Suprapubic skin (tissue), 4 donors: ENCODE measurements around the gene ROBO1. TPM values are rescaled to one million over a fixed set of nuclear protein-coding genes. Genes with fewer than 3 reads are reported as not detected.

Experiments used
- DNase-seq, 2 donors: peaks; one replicate each; pipeline ENCODE4 v3.0.0-alpha.2; 2019; ENCODE audit warnings: low spot score in 2 of 2
- H3K27ac ChIP-seq: fragments of 200-600 bp; sonication (generic); one replicate; pipeline ENCODE4 v1.5.1; 2019
- H3K27me3 ChIP-seq: fragments of 200-600 bp; sonication (generic); one replicate; pipeline ENCODE4 v1.5.1; 2019
- H3K36me3 ChIP-seq: fragments of 200-600 bp; sonication (generic); one replicate; pipeline ENCODE4 v1.5.1; 2019
- H3K4me1 ChIP-seq: fragments of 200-600 bp; sonication (generic); one replicate; pipeline ENCODE4 v1.5.1; 2019
- H3K4me3 ChIP-seq: fragments of 200-600 bp; sonication (generic); one replicate; pipeline ENCODE4 v1.5.1; 2019; ENCODE audit warnings: mild to moderate bottlenecking
- H3K9me3 ChIP-seq: fragments of 200-600 bp; sonication (generic); one replicate; pipeline ENCODE4 v1.5.1; 2019
- EP300 ChIP-seq: sonication (generic); formaldehyde crosslinking; IDR thresholded peaks from one replicate; pipeline ENCODE4 v1.6.1; 2017; ENCODE audit warnings: antibody characterized with exemption
- POLR2A ChIP-seq, 2 donors: fragments of 450-650 bp; IDR thresholded peaks; one replicate each; pipeline ENCODE4 v1.6.1; 2017; ENCODE audit warnings: antibody characterized with exemption in 2 of 2, mild to moderate bottlenecking in 2 of 2, moderate library complexity in 2 of 2
- POLR2AphosphoS5 ChIP-seq, 3 donors: sonication (generic); formaldehyde crosslinking; IDR thresholded peaks; one replicate each; pipeline ENCODE4 v1.6.1; 2017; ENCODE audit warnings: antibody characterized with exemption in 3 of 3
- WGBS: methylation state at CpG from one replicate; pipeline ENCODE4 v1.1.5; 2018; 5-methylcytosine and 5-hydroxymethylcytosine counted together
- total RNA-seq, 4 donors: library from RNA; depleted of rRNA; stranded (reverse); fragments of >200 nt; gene quantifications; one replicate each; pipeline ENCODE4 v1.1.0, GENCODE V29; 2016
- TF ChIP-seq, protein P1 (sequence below), 2 donors: fragments of 200-600 bp in 1 of 2; fragments of 450-650 bp in 1 of 2; sonication (generic) in 1 of 2; IDR thresholded peaks; one replicate each; pipeline ENCODE4 v1.5.1; 2016 to 2019; ENCODE audit warnings: antibody characterized with exemption in 2 of 2, mild to moderate bottlenecking in 1 of 2, moderate library complexity in 1 of 2

The ROBO1 gene
- total RNA-seq, 4 donors from 2014 or later, result 67.7 to 80.3 (median 71.3) TPM

DNA sequence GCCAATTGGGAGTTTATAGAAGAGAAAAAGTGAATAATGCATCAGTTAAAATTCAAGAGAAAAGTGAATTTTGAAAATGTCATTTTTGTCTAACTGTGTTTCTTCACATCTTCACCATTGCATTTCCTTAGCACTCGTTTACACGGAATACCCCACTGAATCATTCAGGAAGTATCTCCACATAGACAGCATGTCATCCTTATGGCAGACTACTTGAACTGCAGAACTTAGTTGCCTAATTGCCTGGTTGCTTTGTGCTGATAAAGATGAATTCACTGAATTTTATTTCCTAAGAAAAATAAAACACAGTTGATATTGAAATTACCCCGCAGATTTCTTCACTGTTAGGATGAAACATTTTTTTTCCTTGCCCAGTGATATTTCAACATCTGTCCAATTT lies 627.1 kb downstream of the ROBO1 start:
- Histone ChIP-seq H3K36me3 (no peaks in the 10 kb centered on the region), H3K4me1 (no peaks in the 10 kb centered on the region), H3K27ac (no peak overlapping the region), H3K9me3 (no peaks in the 10 kb centered on the region), H3K27me3 (no peaks in the 10 kb centered on the region), H3K4me3 (no peak overlapping the region)
- TF ChIP-seq, protein P1, sequence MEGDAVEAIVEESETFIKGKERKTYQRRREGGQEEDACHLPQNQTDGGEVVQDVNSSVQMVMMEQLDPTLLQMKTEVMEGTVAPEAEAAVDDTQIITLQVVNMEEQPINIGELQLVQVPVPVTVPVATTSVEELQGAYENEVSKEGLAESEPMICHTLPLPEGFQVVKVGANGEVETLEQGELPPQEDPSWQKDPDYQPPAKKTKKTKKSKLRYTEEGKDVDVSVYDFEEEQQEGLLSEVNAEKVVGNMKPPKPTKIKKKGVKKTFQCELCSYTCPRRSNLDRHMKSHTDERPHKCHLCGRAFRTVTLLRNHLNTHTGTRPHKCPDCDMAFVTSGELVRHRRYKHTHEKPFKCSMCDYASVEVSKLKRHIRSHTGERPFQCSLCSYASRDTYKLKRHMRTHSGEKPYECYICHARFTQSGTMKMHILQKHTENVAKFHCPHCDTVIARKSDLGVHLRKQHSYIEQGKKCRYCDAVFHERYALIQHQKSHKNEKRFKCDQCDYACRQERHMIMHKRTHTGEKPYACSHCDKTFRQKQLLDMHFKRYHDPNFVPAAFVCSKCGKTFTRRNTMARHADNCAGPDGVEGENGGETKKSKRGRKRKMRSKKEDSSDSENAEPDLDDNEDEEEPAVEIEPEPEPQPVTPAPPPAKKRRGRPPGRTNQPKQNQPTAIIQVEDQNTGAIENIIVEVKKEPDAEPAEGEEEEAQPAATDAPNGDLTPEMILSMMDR (IDR thresholded peaks at IDR 0.05), result no peak
- no peak for TF ChIP-seq EP300
- no peak for TF ChIP-seq POLR2A (IDR thresholded peaks at IDR 0.05)
- TF ChIP-seq POLR2AphosphoS5 (IDR thresholded peaks at IDR 0.05), result no peak
- 65% methylated on average over 3 of the region's 3 CpGs for WGBS
- DNase-seq, result no peak

DNA sequence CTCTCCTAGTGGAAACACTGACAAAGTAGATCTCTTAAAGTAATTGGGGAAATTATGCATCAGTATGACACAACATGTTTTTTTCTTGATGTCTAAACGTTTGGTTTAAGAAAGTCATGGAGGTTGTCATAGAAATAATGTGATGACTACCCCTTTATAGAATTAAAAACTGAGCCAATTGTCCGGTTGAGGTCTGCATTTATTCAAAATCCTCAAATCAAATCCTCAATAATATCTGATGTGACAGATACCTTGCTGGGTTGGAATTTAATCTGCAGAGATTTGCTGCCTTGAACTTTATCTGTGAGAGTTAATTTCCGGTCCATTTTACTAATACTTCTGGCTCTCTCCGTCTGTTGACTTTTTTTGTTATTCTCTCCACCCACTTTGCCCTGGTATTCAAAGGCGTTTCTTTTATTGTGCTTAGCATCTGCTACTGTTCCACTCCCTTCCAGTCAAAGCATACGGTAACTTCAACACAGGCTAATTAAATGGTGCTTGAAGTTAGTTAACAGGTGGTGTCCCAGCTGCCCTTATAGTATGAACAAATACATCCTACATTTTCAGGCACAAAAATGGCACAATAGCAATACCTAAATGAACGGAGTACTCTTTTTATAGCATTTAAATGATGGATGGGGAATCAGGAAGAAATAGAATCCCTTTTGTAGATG lies 628.3 kb downstream of the ROBO1 start:
- Histone ChIP-seq H3K4me3 (no peak overlapping the region), H3K27me3 (no peaks in the 10 kb centered on the region), H3K27ac (no peak overlapping the region), H3K9me3 (no peaks in the 10 kb centered on the region), H3K4me1 (no peaks in the 10 kb centered on the region), H3K36me3 (no peaks in the 10 kb centered on the region)
- 64% methylated on average over 7 of the region's 7 CpGs for WGBS
- no peak for DNase-seq
- TF ChIP-seq POLR2A (IDR thresholded peaks at IDR 0.05) (no peak), POLR2AphosphoS5 (IDR thresholded peaks at IDR 0.05) (no peak), EP300 (no peak)
- TF ChIP-seq, protein P1 (IDR thresholded peaks at IDR 0.05), result no peak

DNA sequence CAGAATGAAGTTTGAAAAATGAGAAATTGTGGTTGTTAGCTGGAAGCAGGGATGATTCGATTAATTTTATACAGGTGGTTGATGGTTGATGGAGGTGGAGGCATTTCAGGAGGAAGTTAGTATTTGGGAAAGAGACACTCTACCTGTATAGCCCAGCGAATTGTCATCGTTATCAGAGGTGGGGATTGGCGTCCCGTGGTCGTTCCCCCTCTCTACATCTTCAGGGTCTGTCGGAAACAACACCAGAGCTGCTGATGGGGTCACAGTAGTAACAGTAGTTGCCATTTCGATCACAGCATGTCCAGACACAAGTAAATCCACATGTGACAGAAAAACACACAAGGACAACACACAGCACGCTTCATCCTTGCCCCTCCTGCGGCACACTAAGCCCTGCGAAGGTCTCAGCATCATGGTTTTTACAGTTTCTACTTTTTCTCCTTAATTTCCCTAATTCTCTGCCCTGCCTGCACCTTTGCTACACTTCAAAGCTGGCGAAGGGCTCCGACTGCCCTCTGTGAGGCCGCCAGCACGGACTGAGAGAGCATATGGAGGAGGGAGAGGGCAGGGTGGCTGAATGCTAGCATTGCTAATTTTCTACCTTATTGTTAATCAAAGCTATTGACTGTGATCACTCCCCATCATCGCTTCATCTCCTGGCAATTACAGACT lies 642.3 kb downstream of the ROBO1 start:
- H3K9me3 ChIP-seq, result no peaks in the 10 kb centered on the region
- H3K27ac ChIP-seq, result no peak overlapping the region
- TF ChIP-seq, protein P1 (IDR thresholded peaks at IDR 0.05), result no peak
- TF ChIP-seq POLR2A (IDR thresholded peaks at IDR 0.05) (no peak), POLR2AphosphoS5 (IDR thresholded peaks at IDR 0.05) (no peak)
- no peaks in the 10 kb centered on the region for H3K27me3 ChIP-seq
- no peak overlapping the region for H3K4me3 ChIP-seq
- DNase-seq, result no peak
- 66% methylated on average over 16 of the region's 16 CpGs for WGBS
- no peaks in the 10 kb centered on the region for H3K36me3 ChIP-seq
- H3K4me1 ChIP-seq, result no peaks in the 10 kb centered on the region

DNA sequence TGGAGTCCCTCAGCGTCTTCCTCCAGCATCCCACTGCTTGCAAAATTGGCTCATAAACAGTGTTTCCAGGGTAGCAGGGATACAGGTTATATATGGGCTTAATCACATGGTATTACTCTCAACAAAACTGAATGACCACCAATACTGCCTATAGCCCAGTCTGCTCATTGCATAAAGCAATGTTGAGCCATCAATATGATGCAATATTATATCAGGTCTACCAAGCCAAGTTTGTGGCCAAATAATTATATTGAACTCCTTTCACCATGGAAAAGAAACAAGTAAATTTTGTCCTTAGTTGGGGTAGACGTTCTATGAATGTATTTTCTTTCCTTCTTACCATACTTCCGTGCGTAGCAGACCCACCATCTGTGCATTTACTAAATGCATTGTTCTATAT lies 652.3 kb downstream of the ROBO1 start:
- WGBS, result 93% methylated on average over 4 of the region's 4 CpGs
- Histone ChIP-seq H3K4me3 (no peak overlapping the region), H3K36me3 (no peaks in the 10 kb centered on the region), H3K4me1 (no peaks in the 10 kb centered on the region), H3K27ac (no peak overlapping the region), H3K27me3 (no peaks in the 10 kb centered on the region), H3K9me3 (no peaks in the 10 kb centered on the region)
- no peak for TF ChIP-seq POLR2AphosphoS5 (IDR thresholded peaks at IDR 0.05)
- TF ChIP-seq, protein P1 (IDR thresholded peaks at IDR 0.05), result no peak
- no peak for TF ChIP-seq EP300
- TF ChIP-seq POLR2A (IDR thresholded peaks at IDR 0.05), result no peak
- DNase-seq, result no peak

DNA sequence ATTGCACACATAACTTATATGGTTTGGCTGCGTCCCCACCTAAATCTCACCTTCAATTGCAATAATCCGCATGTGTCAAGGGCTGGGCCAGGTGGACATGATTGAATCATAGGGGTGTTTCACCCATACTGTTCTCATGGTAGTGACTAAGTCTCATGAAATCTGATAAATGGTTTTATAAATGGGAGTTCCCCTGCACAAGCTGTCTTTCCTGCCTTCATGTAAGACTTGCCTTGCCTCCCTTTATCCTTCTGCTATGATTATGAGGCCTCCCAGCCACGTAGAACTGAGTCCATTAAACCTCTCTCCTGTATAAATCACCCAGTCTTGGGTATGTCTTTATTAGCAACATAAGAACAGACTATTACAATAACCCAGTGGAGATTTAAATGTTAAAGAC lies 653.9 kb downstream of the ROBO1 start:
- Histone ChIP-seq H3K9me3 (no peaks in the 10 kb centered on the region), H3K4me3 (no peak overlapping the region), H3K4me1 (no peaks in the 10 kb centered on the region), H3K27ac (peak overlapping the region; percentile 38), H3K36me3 (no peaks in the 10 kb centered on the region), H3K27me3 (no peaks in the 10 kb centered on the region)
- TF ChIP-seq EP300, result no peak
- TF ChIP-seq, protein P1 (IDR thresholded peaks at IDR 0.05), result no peak
- no peak for TF ChIP-seq POLR2AphosphoS5 (IDR thresholded peaks at IDR 0.05)
- no peak for TF ChIP-seq POLR2A (IDR thresholded peaks at IDR 0.05)
- no peak for DNase-seq
- whole genome bisulfite sequencing, result 69% methylated on average over 3 of the region's 3 CpGs
